Hepatic stellate cell (primary cell): ENCODE results near the gene EIF4E2.

ENCODE experiments used
- DNase-seq: peaks from one replicate; pipeline ENCODE4 v3.0.0; 2011; ENCODE audit warnings: low spot score

EIF4E2 gene

GRCh38 chr2:232550354-232551249 lies at the start of gene EIF4E2, which contains the start of gene TIGD1:
Gene EIF4E2 (plus strand): TSS chr2:232550689. CDS start chr2:232550725, 36 bp downstream.
Gene TIGD1 (minus strand): TSS chr2:232550557. CDS start chr2:232549882, 675 bp downstream.
- peak; percentile 99 for DNase-seq

- DNase-seq: no peak
These were observed 49.1 kb upstream of the EIF4E2 start for GRCh38 chr2:232501331-232501771.

- DNase-seq: no peak
These were observed 48.6 kb upstream of the EIF4E2 start for GRCh38 chr2:232501794-232502390.

- no peak for DNase-seq
These were observed 48.0 kb upstream of the EIF4E2 start for GRCh38 chr2:232502511-232502910.

- DNase-seq: no peak
These were observed 47.3 kb upstream of the EIF4E2 start for GRCh38 chr2:232502911-232503808.

GRCh38 chr2:232503809-232504323 lies 46.6 kb upstream of the EIF4E2 start:
- no peak for DNase-seq

GRCh38 chr2:232504438-232504837 lies 46.1 kb upstream of the EIF4E2 start:
- DNase-seq: no peak

GRCh38 chr2:232505856-232506255 lies 44.6 kb upstream of the EIF4E2 start:
- DNase-seq: no peak

- DNase-seq: no peak
These were observed 43.8 kb upstream of the EIF4E2 start for GRCh38 chr2:232506709-232507108.

- DNase-seq: no peak
These were observed 42.2 kb upstream of the EIF4E2 start for GRCh38 chr2:232508251-232508650.

GRCh38 chr2:232511336-232511890 lies 39.1 kb upstream of the EIF4E2 start:
- DNase-seq: no peak

- DNase-seq: no peak
These were observed 37.9 kb upstream of the EIF4E2 start for GRCh38 chr2:232512602-232513001.

- DNase-seq: no peak
These were observed 37.1 kb upstream of the EIF4E2 start for GRCh38 chr2:232513353-232513752.

GRCh38 chr2:232515639-232516038 lies 34.9 kb upstream of the EIF4E2 start:
- DNase-seq: no peak

GRCh38 chr2:232516551-232516950 lies 33.9 kb upstream of the EIF4E2 start:
- DNase-seq: no peak

GRCh38 chr2:232518844-232519243 lies 31.6 kb upstream of the EIF4E2 start:
- DNase-seq: no peak

- no peak for DNase-seq
These were observed 30.7 kb upstream of the EIF4E2 start, which contains the start of gene PRSS56 for GRCh38 chr2:232519581-232520438. Gene PRSS56 (plus strand): TSS chr2:232520388. CDS start chr2:232520599, 211 bp downstream.

GRCh38 chr2:232520489-232520888 lies 30.0 kb upstream of the EIF4E2 start:
- DNase-seq: no peak

GRCh38 chr2:232521098-232521497 lies 29.4 kb upstream of the EIF4E2 start:
- DNase-seq: no peak

GRCh38 chr2:232521959-232522622 lies 28.4 kb upstream of the EIF4E2 start:
- peak; percentile 85 for DNase-seq
